DOHH2 (cell line): ENCODE results near the gene ARFIP1.

Source experiments
- H3F3A ChIP-seq: fragments of 200-600 bp; sonication (generic), shearing (Covaris generic); 2 replicates; pipeline ENCODE4 v1.6.0; 2016; ENCODE audit warnings: antibody characterized with exemption, mild to moderate bottlenecking; ENCODE audit not compliant: control insufficient read depth, insufficient read depth
- H3K27ac ChIP-seq: fragments of 200-600 bp; sonication (generic); 2 replicates; pipeline ENCODE4 v1.5.1; 2014; ENCODE audit warnings: low read depth, mild to moderate bottlenecking, low read length, moderate library complexity
- H3K27me3 ChIP-seq: fragments of 200-600 bp; sonication (generic); 2 replicates; pipeline ENCODE4 v1.6.1; 2014; ENCODE audit warnings: mild to moderate bottlenecking, low read length, mixed read lengths; ENCODE audit not compliant: control insufficient read depth
- H3K36me3 ChIP-seq: fragments of 200-600 bp; sonication (generic); 2 replicates; pipeline ENCODE4 v1.6.1; 2014; ENCODE audit warnings: mild to moderate bottlenecking, low read length, moderate library complexity, mixed read lengths; ENCODE audit not compliant: control insufficient read depth
- H3K4me1 ChIP-seq: fragments of 200-600 bp; sonication (generic); 2 replicates; pipeline ENCODE4 v1.6.1; 2014; ENCODE audit warnings: mild to moderate bottlenecking, low read length, mixed read lengths; ENCODE audit not compliant: control insufficient read depth
- H3K4me2 ChIP-seq: fragments of 200-600 bp; sonication (generic); 2 replicates; pipeline ENCODE4 v1.6.0; 2014; ENCODE audit warnings: mild to moderate bottlenecking, low read length, moderate library complexity
- H3K4me3 ChIP-seq: fragments of 200-600 bp; sonication (generic); 2 replicates; pipeline ENCODE4 v1.5.1; 2014; ENCODE audit warnings: mild to moderate bottlenecking, low read length, mixed read lengths
- H3K79me2 ChIP-seq: fragments of 200-600 bp; sonication (generic); 2 replicates; pipeline ENCODE4 v1.6.1; 2014; ENCODE audit warnings: mild to moderate bottlenecking, low read length, mixed read lengths; ENCODE audit not compliant: control insufficient read depth
- H3K9me2 ChIP-seq: fragments of 200-600 bp; sonication (generic); replicated peaks from 2 replicates; pipeline ENCODE4 v1.6.1; 2014; ENCODE audit warnings: mild to moderate bottlenecking, low read length, mixed read lengths; ENCODE audit not compliant: control insufficient read depth
- H3K9me3 ChIP-seq: fragments of 200-600 bp; sonication (generic); 2 replicates; pipeline ENCODE4 v1.6.1; 2014; ENCODE audit warnings: antibody characterized with exemption, low read length, mixed read lengths; ENCODE audit not compliant: control insufficient read depth, insufficient read depth
- H4K20me1 ChIP-seq: fragments of 200-600 bp; sonication (generic); 2 replicates; pipeline ENCODE4 v1.6.0; 2014; ENCODE audit warnings: low read depth, mild to moderate bottlenecking, antibody characterized with exemption, low read length, moderate library complexity; ENCODE audit not compliant: control insufficient read depth, insufficient read depth
- EZH2phosphoT487 ChIP-seq: fragments of 200-600 bp; sonication (generic); IDR thresholded peaks from 2 replicates; pipeline ENCODE4 v1.6.1; 2017; ENCODE audit warnings: borderline replicate concordance, mild to moderate bottlenecking, antibody characterized with exemption, low read length, moderate library complexity, mixed read lengths
- TF ChIP-seq, protein P1 (sequence below): fragments of 200-600 bp; sonication (generic); IDR thresholded peaks from one replicate; pipeline ENCODE4 v1.5.1; 2014; ENCODE audit warnings: antibody characterized with exemption, mild to moderate bottlenecking, low read depth, low read length; ENCODE audit not compliant: poor library complexity, severe bottlenecking

Gene ARFIP1

DNA sequence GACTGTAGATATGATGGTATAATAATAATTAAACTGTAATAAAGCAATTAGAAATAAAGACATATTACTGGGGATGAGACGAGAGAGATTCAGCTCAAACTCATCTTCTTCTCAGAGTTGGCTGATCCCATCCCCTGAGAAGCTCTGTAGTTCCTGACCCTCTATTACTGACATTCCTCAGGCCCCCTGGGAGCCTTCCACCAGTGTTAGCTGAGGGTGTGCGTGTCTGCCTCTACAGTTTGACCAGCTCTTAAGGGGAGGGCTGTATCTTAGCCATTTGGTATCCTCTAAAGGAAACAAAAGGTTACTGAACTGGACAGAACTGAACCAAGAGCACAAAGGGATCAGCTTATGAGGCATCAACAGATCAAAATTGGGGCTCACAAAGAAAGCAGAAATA, 167.6 kb downstream of the ARFIP1 start:
- Histone ChIP-seq H3K4me1 (no peaks in the 10 kb centered on the region), H4K20me1 (no peaks in the 10 kb centered on the region), H3K27ac (no peak overlapping the region), H3K9me2 (no peaks in the 10 kb centered on the region), H3K9me3 (no peaks in the 10 kb centered on the region; the same call in 1 of the 2 replicates), H3F3A (no peaks in the 10 kb centered on the region), H3K4me3 (no peak overlapping the region), H3K4me2 (no peak overlapping the region), H3K27me3 (peaks cover 10% of the 10 kb centered on the region; the same call in 1 of the 2 replicates), H3K36me3 (no peaks in the 10 kb centered on the region), H3K79me2 (no peaks in the 10 kb centered on the region)
- TF ChIP-seq, protein P1, sequence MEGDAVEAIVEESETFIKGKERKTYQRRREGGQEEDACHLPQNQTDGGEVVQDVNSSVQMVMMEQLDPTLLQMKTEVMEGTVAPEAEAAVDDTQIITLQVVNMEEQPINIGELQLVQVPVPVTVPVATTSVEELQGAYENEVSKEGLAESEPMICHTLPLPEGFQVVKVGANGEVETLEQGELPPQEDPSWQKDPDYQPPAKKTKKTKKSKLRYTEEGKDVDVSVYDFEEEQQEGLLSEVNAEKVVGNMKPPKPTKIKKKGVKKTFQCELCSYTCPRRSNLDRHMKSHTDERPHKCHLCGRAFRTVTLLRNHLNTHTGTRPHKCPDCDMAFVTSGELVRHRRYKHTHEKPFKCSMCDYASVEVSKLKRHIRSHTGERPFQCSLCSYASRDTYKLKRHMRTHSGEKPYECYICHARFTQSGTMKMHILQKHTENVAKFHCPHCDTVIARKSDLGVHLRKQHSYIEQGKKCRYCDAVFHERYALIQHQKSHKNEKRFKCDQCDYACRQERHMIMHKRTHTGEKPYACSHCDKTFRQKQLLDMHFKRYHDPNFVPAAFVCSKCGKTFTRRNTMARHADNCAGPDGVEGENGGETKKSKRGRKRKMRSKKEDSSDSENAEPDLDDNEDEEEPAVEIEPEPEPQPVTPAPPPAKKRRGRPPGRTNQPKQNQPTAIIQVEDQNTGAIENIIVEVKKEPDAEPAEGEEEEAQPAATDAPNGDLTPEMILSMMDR, result no peak
- TF ChIP-seq EZH2phosphoT487, result no peak

DNA sequence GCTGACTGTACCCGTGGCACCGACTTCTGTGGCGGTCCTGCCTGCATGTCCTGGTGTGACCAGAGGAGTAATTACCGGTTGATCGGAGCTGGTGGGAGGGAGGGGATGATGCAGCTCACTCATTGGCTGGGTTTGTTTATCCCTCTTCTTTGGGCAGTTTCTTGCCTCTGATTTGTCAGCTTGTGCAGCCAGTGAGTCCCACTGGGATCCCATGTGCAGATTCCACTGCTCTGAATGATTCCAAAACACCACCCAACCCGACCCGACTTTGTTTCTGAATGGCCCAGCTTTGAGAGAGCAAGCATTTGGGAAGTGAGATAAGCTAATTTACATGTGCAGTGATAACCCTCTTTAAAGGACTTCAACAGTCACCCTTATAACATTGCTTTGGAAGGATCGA, 170.2 kb downstream of the ARFIP1 start:
- H3K9me2 ChIP-seq, result no peaks in the 10 kb centered on the region
- H3K4me1 ChIP-seq, result no peaks in the 10 kb centered on the region
- H3K79me2 ChIP-seq, result no peaks in the 10 kb centered on the region
- no peak overlapping the region for H3K4me3 ChIP-seq
- H3K36me3 ChIP-seq, result no peaks in the 10 kb centered on the region
- no peaks in the 10 kb centered on the region for H3K9me3 ChIP-seq
- H4K20me1 ChIP-seq, result no peaks in the 10 kb centered on the region
- H3F3A ChIP-seq, result no peaks in the 10 kb centered on the region
- H3K27me3 ChIP-seq, result peaks cover 13% of the 10 kb centered on the region; the same call in 1 of the 2 replicates
- H3K27ac ChIP-seq, result no peak overlapping the region
- TF ChIP-seq, protein P1, result no peak
- no peak for TF ChIP-seq EZH2phosphoT487
- no peak overlapping the region for H3K4me2 ChIP-seq

DNA sequence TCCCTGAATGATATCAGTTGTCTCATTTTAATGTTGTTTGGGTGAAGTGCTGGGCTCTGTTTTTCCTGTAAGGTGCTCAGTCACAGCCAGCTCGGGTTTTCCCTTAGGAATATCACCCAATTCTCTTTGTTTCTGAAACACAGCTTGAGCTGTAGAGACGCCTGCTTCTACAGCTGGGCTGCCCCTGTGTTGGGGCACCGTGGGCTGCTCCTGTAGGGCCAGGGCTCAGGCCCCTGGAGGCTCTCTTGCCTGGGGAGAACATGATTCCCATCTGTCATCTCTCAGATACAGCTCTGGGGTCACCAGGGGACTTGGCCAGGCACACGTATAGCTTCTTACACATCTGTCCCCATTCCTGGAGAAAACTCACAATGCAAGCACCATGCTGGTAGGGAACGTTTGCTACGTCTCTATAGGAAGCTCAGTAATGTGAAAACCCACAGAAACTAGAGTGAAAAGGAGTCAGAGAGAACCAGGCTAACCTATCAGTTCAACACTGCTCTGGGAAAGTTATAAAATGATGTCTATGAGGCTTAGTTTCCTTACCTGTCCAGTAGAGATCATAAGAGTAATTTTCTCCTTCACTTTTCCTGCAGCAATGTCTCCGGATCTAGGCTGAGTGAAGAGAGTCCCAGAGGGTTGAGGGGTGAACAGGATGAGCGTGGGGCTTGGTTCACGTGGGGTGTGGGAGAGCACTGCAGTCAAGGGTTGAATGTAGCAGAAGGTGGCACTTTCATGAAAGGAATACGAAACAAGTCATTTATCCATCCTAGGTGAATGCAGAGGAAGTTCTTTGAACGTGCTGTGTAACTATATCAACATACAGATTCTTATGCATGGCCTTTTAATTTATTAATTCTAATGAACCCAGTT, 170.9 kb downstream of the ARFIP1 start:
- no peak overlapping the region for H3K4me3 ChIP-seq
- H3K9me3 ChIP-seq, result no peaks in the 10 kb centered on the region
- peaks cover 13% of the 10 kb centered on the region; the same call in 1 of the 2 replicates for H3K27me3 ChIP-seq
- H3K36me3 ChIP-seq, result no peaks in the 10 kb centered on the region
- H3K79me2 ChIP-seq, result no peaks in the 10 kb centered on the region
- H3K4me1 ChIP-seq, result no peaks in the 10 kb centered on the region
- H3K9me2 ChIP-seq, result no peaks in the 10 kb centered on the region
- H4K20me1 ChIP-seq, result no peaks in the 10 kb centered on the region
- no peak overlapping the region for H3K27ac ChIP-seq
- H3K4me2 ChIP-seq, result no peak overlapping the region
- no peaks in the 10 kb centered on the region for H3F3A ChIP-seq
- TF ChIP-seq, protein P1, result no peak
- TF ChIP-seq EZH2phosphoT487, result no peak
